ENCODE data around the gene ZBTB16.

GRCh38 chr11:114260077-114260476 is 200.6 kb downstream of the ZBTB16 start:
- TF ChIP-seq CTCF (IDR thresholded peaks at IDR 0.05) (no peak), POLR2A (IDR thresholded peaks at IDR 0.05) (no peak)

Measured in heart left ventricle (tissue), 13 donors.